Fibroblast of villous mesenchyme (primary cell): ENCODE results near the gene CTNNA2. TPM values are rescaled to one million over a fixed set of nuclear protein-coding genes. Genes with fewer than 3 reads are reported as not detected.

Experiments used
- DNase-seq: peaks from one replicate; pipeline ENCODE4 v3.0.0-alpha.2; 2010; ENCODE audit warnings: low read depth
- H3K4me3 ChIP-seq: 2 replicates; pipeline ENCODE4 v1.5.1; 2011; ENCODE audit warnings: low read depth, mild to moderate bottlenecking, low read length
- total RNA-seq: library from RNA; depleted of rRNA; stranded (reverse); fragments of >200 nt; gene quantifications from 2 replicates; pipeline ENCODE4 v1.2.3, GENCODE V29; 2012
- TF ChIP-seq, protein P1 (sequence below): IDR thresholded peaks from 2 replicates; pipeline ENCODE4 v1.5.1; 2012; ENCODE audit warnings: low read depth, mild to moderate bottlenecking, low read length; ENCODE audit not compliant: insufficient read depth

Gene CTNNA2
- total RNA-seq, 1 donor, result not detected

DNA sequence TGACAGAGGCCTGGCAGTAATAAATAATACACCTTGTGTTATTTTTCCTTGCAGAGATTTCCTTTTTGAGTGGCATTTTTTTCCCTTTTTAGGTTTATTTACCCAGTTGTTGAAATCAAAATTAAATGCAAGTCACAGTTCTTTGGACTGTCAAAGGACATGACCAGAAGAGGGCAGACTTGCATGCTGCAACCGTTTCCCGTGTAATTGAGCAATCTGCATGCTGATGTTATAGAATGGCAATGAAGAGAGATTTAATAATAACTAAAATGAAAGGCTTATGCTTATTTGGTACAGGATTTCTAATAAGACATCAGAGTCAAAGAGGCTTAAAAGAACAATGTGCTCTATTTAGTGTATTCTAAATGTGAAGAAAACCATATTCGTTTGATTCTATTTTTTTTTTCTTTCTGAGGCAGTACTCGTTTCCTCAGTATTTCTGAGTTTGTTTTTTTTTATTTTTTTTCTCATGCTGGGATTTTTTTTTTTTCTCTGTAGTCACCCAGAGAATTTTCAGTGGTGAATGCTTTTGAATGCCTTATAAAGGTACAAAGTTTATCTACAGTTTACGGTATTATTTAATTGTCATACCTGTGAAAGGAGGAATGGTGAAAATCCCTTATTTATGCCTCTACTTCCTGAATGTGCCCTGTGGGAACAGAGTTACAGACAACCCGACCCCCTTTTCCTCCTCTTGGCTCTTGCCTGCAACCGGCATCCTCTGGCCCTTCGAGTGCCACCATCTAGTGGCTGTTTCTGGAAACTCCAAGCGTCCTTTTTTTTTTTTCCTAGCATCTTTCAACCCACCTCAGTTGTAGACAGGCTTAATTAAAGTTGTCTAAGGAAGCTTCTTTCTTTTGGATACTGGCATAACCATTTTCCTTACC, 423.2 kb downstream of the CTNNA2 start:
- no peak overlapping the region for H3K4me3 ChIP-seq
- TF ChIP-seq, protein P1, sequence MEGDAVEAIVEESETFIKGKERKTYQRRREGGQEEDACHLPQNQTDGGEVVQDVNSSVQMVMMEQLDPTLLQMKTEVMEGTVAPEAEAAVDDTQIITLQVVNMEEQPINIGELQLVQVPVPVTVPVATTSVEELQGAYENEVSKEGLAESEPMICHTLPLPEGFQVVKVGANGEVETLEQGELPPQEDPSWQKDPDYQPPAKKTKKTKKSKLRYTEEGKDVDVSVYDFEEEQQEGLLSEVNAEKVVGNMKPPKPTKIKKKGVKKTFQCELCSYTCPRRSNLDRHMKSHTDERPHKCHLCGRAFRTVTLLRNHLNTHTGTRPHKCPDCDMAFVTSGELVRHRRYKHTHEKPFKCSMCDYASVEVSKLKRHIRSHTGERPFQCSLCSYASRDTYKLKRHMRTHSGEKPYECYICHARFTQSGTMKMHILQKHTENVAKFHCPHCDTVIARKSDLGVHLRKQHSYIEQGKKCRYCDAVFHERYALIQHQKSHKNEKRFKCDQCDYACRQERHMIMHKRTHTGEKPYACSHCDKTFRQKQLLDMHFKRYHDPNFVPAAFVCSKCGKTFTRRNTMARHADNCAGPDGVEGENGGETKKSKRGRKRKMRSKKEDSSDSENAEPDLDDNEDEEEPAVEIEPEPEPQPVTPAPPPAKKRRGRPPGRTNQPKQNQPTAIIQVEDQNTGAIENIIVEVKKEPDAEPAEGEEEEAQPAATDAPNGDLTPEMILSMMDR, result peak; percentile 69
- DNase-seq, result peak; percentile 67

DNA sequence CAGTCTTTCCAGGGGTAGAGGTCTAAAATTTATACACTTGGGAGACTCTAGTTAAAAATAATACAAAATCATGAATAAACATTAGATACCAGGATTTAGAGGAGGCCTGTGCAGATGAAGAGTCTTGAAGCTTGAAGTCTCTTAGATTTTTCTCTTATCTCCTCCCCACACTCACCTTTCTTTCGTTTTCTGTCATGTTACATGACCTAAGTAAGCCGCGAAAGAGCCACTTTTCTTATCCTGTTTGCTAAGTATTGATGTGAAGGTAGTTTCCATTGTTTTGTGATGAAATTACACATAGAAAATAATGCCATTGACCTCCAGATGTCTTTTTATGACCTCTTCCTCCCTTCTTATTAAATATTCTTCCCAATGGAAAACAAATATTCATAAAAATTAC, 423.9 kb downstream of the CTNNA2 start:
- no peak for DNase-seq

DNA sequence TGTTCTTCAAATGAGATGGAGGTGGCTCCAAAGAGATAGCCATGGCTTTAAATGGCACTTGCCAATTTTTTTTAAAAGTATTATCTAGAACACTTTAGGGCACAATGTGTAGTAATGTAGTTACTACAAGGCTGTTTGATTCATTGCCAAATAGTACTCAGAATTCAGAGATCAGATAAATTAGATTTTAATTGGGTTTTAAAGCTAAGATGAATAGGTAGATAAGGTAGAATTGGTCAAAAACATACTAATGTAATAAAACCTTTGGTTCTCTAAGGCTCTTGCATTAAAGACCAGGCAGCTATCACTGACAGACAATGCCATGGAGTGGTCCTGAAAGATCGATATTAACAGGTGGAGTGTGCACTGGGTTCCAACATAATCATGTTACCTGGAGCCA, 425.8 kb downstream of the CTNNA2 start:
- no peak overlapping the region for H3K4me3 ChIP-seq
- TF ChIP-seq, protein P1, result no peak
- no peak for DNase-seq

More for the DNA sequence above, 423.9 kb downstream of the CTNNA2 start:
- TF ChIP-seq, protein P1, result no peak
- no peak overlapping the region for H3K4me3 ChIP-seq

DNA sequence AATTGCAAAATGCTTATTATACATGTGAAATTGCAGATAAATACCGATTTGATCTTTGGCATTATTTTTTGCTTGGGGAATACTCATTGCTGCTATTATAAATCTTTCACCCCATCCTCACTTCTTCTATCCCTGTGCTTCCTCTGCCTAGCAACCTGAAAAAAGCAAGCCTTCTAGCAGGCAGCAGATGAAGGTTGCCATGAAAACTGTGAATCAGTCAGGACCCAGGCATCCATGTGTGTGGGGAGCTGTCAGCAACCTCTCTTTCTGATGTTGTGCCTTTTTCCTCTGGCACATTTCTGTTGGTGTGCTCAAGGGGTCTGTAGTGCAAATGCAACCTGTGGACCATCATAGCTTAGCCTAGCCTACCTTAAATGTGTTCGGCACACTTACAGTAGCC, 427.5 kb downstream of the CTNNA2 start:
- H3K4me3 ChIP-seq, result no peak overlapping the region
- no peak for DNase-seq
- TF ChIP-seq, protein P1, result no peak

DNA sequence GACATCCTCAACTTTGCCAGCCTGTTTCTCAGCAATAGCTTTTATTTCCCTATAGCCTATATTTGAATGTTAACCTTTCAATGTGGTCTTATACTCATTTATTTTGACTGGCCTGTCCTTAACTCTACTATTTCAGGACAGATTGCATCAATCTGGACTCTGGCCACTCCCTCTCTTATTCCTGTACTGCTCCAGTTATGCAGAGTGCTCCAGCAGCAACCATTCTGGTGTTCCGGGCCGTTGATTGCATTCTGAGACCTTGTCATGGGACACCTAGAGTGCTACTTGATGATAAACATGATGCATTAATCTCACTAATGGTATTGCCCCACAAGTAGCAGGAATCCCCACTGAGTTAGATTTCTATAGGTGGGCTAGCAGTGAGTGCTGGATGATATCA, 428.3 kb downstream of the CTNNA2 start:
- TF ChIP-seq, protein P1, result no peak
- DNase-seq, result no peak
- no peak overlapping the region for H3K4me3 ChIP-seq

DNA sequence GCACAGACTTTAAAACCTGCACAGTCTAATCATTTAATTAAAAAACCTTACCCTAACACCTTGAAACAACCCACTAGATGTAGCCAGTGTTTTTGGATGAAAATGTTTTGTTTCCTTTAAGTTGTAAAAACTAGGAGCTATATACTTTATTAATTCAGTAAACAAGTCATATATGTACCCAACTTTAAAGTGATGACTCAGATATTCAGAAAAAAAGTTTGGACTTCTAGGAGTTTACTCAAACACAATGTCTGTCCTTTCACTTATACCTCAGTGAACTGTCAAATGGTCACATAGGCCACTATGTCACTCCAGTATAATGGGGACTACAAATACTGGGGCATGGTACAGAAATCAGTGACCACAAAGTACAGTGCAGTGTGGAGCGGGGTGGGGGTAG, 431.4 kb downstream of the CTNNA2 start:
- TF ChIP-seq, protein P1, result no peak
- no peak for DNase-seq
- H3K4me3 ChIP-seq, result no peak overlapping the region
